Brain microvascular endothelial cell (primary cell): ENCODE measurements around the gene AVPI1.

ENCODE experiments used
- DNase-seq: peaks from one replicate; pipeline ENCODE4 v3.0.0-alpha.2; 2020
- H3K27ac ChIP-seq: fragments of 250-450 bp; sonication (Bioruptor Pico); 2 replicates; pipeline ENCODE4 v1.5.1; 2020; ENCODE audit warnings: mild to moderate bottlenecking, moderate library complexity
- H3K27me3 ChIP-seq: fragments of 250-450 bp; sonication (Bioruptor Pico); replicated peaks from 2 replicates; pipeline ENCODE4 v1.5.1; 2020; ENCODE audit warnings: mild to moderate bottlenecking
- H3K36me3 ChIP-seq: fragments of 250-450 bp; sonication (Bioruptor Pico); replicated peaks from 2 replicates; pipeline ENCODE4 v1.5.1; 2020; ENCODE audit warnings: mild to moderate bottlenecking
- H3K4me3 ChIP-seq: 2 replicates; pipeline ENCODE4 v1.5.1; 2011; ENCODE audit warnings: low read depth, mild to moderate bottlenecking, control low read depth, low read length, moderate library complexity
- in situ Hi-C: cut with HindIII; loops from 2 replicates; pipeline ENCODE4 v1.10.0; 2017; ENCODE audit warnings: low sequenced_read_pairs, low pct_ligation_motif_present
- TF ChIP-seq, protein P1 (sequence below): IDR thresholded peaks from 2 replicates; pipeline ENCODE4 v1.5.1; 2011; ENCODE audit warnings: low read depth, mild to moderate bottlenecking, moderate library complexity, low read length, control low read depth, inconsistent platforms; ENCODE audit errors: missing control alignments

AVPI1 gene

DNA sequence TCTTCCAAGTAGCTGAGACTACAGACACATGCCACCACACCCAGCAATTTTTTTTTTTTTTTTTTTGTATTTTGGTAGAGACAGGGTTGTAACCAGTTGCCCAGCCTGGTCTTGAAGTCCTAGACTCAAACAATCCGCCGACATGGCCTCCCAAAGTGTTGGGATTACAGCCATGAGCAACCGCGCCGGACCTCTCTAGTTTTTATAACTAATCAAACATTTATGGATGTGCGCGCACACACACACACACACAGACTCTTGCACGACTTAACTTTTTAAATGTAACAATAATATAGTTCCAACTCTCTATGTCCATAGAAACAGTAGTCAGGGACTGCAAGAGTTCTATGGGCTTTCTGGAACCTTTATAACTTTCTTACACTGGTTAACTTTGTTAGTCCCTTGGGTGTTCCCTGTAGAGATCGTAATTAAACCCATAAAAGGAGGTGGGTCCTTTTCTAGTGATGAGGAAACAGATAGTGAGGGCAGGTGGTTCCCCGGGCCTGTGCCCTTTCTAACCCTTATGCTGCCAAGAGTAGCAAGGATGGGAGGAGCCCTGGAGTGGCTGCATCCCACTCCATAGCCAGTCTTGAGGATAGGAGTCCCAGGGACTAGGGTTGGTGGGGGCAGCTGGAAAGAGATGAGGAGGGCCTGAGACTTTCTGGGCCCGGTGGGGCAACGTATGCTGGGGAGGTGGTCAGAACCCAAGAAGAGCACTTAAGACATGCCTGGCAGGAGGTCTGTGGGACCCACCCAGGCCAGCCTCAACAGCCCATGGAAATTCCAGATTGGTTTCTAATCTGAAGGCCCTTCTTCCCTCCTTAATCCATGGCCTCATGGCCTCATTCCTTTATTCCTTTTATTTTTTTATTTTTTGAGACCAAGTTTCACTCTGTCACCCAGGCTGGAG, 35.1 kb upstream of the AVPI1 start:
- no peak for DNase-seq
- H3K27me3 ChIP-seq = no peaks in the 10 kb centered on the region
- no peak overlapping the region for H3K4me3 ChIP-seq
- H3K36me3 ChIP-seq = peaks cover 25% of the 10 kb centered on the region
- in situ Hi-C loops = no loop called here
- H3K27ac ChIP-seq = no peak overlapping the region
- TF ChIP-seq, protein P1, sequence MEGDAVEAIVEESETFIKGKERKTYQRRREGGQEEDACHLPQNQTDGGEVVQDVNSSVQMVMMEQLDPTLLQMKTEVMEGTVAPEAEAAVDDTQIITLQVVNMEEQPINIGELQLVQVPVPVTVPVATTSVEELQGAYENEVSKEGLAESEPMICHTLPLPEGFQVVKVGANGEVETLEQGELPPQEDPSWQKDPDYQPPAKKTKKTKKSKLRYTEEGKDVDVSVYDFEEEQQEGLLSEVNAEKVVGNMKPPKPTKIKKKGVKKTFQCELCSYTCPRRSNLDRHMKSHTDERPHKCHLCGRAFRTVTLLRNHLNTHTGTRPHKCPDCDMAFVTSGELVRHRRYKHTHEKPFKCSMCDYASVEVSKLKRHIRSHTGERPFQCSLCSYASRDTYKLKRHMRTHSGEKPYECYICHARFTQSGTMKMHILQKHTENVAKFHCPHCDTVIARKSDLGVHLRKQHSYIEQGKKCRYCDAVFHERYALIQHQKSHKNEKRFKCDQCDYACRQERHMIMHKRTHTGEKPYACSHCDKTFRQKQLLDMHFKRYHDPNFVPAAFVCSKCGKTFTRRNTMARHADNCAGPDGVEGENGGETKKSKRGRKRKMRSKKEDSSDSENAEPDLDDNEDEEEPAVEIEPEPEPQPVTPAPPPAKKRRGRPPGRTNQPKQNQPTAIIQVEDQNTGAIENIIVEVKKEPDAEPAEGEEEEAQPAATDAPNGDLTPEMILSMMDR = no peak

- no peak overlapping the region for H3K27ac ChIP-seq
- TF ChIP-seq, protein P1 = no peak
Observed at GRCh38 chr10:97719602-97720001, 32.6 kb upstream of the AVPI1 start.

GRCh38 chr10:97718659-97719142, 31.7 kb upstream of the AVPI1 start:
- H3K27me3 ChIP-seq = no peaks in the 10 kb centered on the region
- H3K4me3 ChIP-seq = no peak overlapping the region
- TF ChIP-seq, protein P1 = no peak
- in situ Hi-C loops = no loop called here
- no peak overlapping the region for H3K27ac ChIP-seq
- no peak for DNase-seq
- peaks cover 26% of the 10 kb centered on the region for H3K36me3 ChIP-seq

More at GRCh38 chr10:97719602-97720001, 32.6 kb upstream of the AVPI1 start:
- H3K36me3 ChIP-seq = peaks cover 26% of the 10 kb centered on the region
- no peaks in the 10 kb centered on the region for H3K27me3 ChIP-seq
- in situ Hi-C loops = no loop called here
- H3K4me3 ChIP-seq = no peak overlapping the region
- no peak for DNase-seq

DNA sequence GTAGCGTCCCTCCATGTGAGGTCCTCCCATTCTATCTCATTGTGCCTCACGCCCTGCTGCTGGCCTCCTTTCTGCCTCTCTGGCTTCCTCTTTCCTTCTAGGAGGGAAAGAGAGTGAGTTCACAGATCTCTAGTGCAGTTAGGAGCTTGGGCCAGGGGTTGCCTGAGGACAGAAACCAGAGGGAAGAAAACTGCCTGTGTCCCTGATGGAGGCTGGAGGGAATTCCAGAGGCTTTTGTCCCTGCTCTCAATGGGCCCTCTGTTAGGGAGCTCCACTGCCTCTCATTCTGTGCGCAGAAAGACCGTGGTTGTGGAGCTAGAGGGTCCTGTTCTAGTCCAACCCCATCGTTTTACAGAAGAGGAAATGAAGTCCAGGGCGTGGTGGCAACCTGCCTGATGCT, 31.1 kb upstream of the AVPI1 start:
- in situ Hi-C loops = no loop called here
- Histone ChIP-seq H3K27ac (no peak overlapping the region), H3K36me3 (peaks cover 26% of the 10 kb centered on the region), H3K27me3 (no peaks in the 10 kb centered on the region), H3K4me3 (no peak overlapping the region)
- DNase-seq = no peak
- TF ChIP-seq, protein P1 = no peak

DNA sequence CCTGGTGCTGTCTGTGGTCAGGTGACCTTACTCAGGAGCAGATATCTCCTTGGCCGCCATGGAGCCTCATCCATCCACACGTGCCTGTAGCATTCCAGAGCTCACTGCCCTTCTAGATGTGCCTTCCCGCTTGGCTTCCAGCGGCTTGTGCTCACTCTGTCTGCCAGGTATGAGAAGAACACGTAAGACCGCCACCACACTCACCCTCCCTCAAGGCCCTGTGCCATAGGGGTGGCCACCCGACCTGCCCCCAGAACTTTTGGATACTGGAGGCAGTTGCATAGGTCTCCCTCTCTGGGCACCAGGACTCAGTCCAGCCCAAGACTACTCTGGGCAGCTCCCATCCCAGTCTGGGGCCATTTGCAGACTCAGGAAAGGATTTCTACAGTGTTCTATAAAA, 30.6 kb upstream of the AVPI1 start:
- Histone ChIP-seq H3K27me3 (no peaks in the 10 kb centered on the region), H3K36me3 (peaks cover 26% of the 10 kb centered on the region), H3K4me3 (no peak overlapping the region), H3K27ac (no peak overlapping the region)
- TF ChIP-seq, protein P1 = no peak
- DNase-seq = no peak
- in situ Hi-C loops = no loop called here
